HEK293 (cell line): ENCODE data around the gene CENPV.

Experiments used
- PBX3 ChIP-seq: sonication (generic); formaldehyde crosslinking; IDR thresholded peaks from 2 replicates; pipeline ENCODE4 v1.8.1; 2022; ENCODE audit warnings: mild to moderate bottlenecking, moderate library complexity, missing genetic modification reagents
- ZNF10 ChIP-seq: fragments of 450-650 bp; formaldehyde crosslinking; IDR thresholded peaks from 2 replicates; pipeline ENCODE4 v1.5.1; 2017; ENCODE audit warnings: missing biosample characterization, missing genetic modification characterization
- ZNF18 ChIP-seq: fragments of 450-650 bp; formaldehyde crosslinking; IDR thresholded peaks from 2 replicates; pipeline ENCODE4 v1.5.1; 2016; ENCODE audit warnings: missing biosample characterization, missing genetic modification characterization
- ZXDB ChIP-seq: fragments of 450-650 bp; formaldehyde crosslinking; IDR thresholded peaks from 2 replicates; pipeline ENCODE4 v1.5.1; 2016; ENCODE audit warnings: missing biosample characterization, missing genetic modification characterization
- TF ChIP-seq, protein P1 (sequence below): fragments of 450-650 bp; formaldehyde crosslinking; IDR thresholded peaks from 2 replicates; pipeline ENCODE4 v1.5.1; 2016; ENCODE audit warnings: missing biosample characterization, missing genetic modification characterization

DNA sequence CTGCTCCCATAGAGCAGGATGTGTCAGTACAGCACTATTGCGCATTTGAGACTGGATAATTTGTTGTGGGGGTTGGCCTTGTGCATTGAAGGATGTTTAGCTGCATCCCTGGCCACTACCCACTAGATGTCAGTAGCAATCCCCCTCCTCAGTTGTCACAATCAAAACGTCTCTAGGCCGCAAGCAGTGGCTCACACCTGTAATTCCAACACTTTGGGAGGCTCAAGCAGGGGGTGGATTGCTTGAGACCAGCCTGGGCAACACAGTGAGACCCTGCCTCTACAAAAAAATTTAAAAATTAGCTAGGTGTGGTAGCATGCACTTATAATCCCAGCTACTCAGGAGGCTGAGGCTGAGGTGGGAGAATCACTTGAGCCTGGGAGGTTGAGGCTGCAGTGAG is 48.4 kb downstream of the CENPV start:
- TF ChIP-seq ZNF18 (tag by site-specific recombination): no peak
- TF ChIP-seq, protein P1, sequence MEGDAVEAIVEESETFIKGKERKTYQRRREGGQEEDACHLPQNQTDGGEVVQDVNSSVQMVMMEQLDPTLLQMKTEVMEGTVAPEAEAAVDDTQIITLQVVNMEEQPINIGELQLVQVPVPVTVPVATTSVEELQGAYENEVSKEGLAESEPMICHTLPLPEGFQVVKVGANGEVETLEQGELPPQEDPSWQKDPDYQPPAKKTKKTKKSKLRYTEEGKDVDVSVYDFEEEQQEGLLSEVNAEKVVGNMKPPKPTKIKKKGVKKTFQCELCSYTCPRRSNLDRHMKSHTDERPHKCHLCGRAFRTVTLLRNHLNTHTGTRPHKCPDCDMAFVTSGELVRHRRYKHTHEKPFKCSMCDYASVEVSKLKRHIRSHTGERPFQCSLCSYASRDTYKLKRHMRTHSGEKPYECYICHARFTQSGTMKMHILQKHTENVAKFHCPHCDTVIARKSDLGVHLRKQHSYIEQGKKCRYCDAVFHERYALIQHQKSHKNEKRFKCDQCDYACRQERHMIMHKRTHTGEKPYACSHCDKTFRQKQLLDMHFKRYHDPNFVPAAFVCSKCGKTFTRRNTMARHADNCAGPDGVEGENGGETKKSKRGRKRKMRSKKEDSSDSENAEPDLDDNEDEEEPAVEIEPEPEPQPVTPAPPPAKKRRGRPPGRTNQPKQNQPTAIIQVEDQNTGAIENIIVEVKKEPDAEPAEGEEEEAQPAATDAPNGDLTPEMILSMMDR (tag by site-specific recombination): peak; percentile 73
- no peak for TF ChIP-seq ZXDB (tag by site-specific recombination)
- TF ChIP-seq ZNF10 (tag by site-specific recombination): no peak
- TF ChIP-seq PBX3 (CRISPR knock-in tag): no peak
